Measurements from ENCODE around the gene AGAP1. TPM values are rescaled to one million over a fixed set of nuclear protein-coding genes. Genes with fewer than 3 reads are reported as not detected.
A peak's percentile ranks its signal among the peaks of the same experiment; 100 is the strongest.

Gene AGAP1
- total RNA-seq, 1 donor from 2014 or later, result 36.2 TPM

DNA sequence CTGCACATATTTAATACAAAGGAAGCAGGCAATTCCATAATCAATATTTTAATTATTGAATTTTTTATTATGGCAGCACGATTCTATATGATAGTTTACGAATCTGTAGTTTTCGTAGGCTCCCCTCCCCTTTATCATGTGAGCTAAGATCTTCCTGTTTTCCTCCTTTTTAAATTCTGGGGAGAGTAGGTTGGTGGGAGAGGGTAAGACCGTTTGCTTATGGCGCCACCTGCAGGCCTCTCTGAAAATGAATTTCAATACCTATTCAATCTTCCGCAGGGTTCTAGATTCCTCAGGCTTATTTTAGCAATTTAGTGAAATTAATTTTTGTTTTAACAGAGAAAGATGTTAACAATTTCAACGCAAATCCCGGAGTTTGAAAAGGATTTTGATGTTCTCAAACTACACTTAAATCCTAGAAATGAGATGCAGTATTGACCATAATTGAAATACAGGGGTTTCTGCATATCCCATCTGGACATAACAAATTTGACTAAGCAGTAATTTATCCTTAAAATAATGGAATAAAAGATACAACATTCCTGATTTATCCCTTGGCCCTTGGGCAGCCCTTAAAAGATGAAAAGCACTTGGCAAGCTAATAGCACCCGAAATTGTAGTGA is 687.1 kb downstream of the AGAP1 start:
- no peaks in the 10 kb centered on the region for H3K9me3 ChIP-seq
- no peaks in the 10 kb centered on the region for H3K36me3 ChIP-seq
- no peak overlapping the region for H3K27ac ChIP-seq
- no peak overlapping the region for H3K4me3 ChIP-seq
- DNase-seq (no peak), ATAC-seq (peak in 1 of 2 donors; percentile 54)
- peaks cover 19% of the 10 kb centered on the region for H3K4me1 ChIP-seq
- peaks cover 57% of the 10 kb centered on the region for H3K27me3 ChIP-seq (ENCODE audit: low read depth)
- intact Hi-C loops (cut with DNase I), result no loop called here
- TF ChIP-seq, protein P1, sequence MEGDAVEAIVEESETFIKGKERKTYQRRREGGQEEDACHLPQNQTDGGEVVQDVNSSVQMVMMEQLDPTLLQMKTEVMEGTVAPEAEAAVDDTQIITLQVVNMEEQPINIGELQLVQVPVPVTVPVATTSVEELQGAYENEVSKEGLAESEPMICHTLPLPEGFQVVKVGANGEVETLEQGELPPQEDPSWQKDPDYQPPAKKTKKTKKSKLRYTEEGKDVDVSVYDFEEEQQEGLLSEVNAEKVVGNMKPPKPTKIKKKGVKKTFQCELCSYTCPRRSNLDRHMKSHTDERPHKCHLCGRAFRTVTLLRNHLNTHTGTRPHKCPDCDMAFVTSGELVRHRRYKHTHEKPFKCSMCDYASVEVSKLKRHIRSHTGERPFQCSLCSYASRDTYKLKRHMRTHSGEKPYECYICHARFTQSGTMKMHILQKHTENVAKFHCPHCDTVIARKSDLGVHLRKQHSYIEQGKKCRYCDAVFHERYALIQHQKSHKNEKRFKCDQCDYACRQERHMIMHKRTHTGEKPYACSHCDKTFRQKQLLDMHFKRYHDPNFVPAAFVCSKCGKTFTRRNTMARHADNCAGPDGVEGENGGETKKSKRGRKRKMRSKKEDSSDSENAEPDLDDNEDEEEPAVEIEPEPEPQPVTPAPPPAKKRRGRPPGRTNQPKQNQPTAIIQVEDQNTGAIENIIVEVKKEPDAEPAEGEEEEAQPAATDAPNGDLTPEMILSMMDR (IDR thresholded peaks at IDR 0.05), result peak; percentile 71

Data from lower lobe of right lung (tissue), 2 donors.